ENCODE measurements around the gene PLPPR4.
"Not testable (repeated sequence)": the region's sequence is repeated elsewhere in the genome, so short reads cannot be mapped to it uniquely, and the experiment has no call there.

DNA sequence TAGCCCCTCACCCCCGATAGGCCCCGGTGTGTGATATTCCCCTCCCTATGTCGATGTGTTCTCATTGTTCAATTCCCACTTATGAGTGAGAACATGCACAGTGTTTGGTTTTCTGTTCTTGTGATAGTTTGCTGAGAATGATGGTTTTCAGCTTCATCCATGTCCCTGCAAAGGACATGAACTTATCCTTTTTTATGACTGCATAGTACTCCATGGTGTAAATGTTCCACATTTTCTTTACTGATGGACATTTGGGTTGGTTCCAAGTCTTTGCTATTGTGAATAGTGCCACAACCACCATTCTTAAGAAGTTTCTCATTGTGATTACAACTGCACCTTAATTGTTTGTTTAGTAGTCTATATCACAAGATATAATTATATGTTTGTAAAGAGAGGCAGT is 3.9 kb upstream of the PLPPR4 start:
- TF ChIP-seq CTCF (conservative IDR thresholded peaks at IDR 0.05; ENCODE audit: low read depth, low read length); POLR2A (IDR thresholded peaks at IDR 0.05; ENCODE audit: low read depth, low read length); SMC3 (IDR thresholded peaks at IDR 0.05; ENCODE audit: low read depth, low read length); RFX5 (IDR thresholded peaks at IDR 0.05; ENCODE audit: low read depth, low read length); CEBPB (IDR thresholded peaks at IDR 0.05; ENCODE audit: low read depth, low read length); RCOR1 (IDR thresholded peaks at IDR 0.05; ENCODE audit: insufficient replicate concordance, low read length); RAD21 (IDR thresholded peaks at IDR 0.05; ENCODE audit: low read length): not testable (repeated sequence)
- TF ChIP-seq, protein P1, sequence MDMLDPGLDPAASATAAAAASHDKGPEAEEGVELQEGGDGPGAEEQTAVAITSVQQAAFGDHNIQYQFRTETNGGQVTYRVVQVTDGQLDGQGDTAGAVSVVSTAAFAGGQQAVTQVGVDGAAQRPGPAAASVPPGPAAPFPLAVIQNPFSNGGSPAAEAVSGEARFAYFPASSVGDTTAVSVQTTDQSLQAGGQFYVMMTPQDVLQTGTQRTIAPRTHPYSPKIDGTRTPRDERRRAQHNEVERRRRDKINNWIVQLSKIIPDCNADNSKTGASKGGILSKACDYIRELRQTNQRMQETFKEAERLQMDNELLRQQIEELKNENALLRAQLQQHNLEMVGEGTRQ (IDR thresholded peaks at IDR 0.05; ENCODE audit: low read depth, low read length), result not testable (repeated sequence)

Data from IMR-90 (cell line).